IPS-15b (cell line): ENCODE data around the gene KCNF1.
"Not testable (repeated sequence)": the region's sequence is repeated elsewhere in the genome, so short reads cannot be mapped to it uniquely, and the experiment has no call there.

Experiments
- H3K27me3 ChIP-seq: one replicate; pipeline ENCODE4 v1.6.1; 2013; ENCODE audit warnings: low read length; ENCODE audit not compliant: control insufficient read depth, insufficient read depth
- H3K36me3 ChIP-seq: one replicate; pipeline ENCODE4 v1.6.1; 2013; ENCODE audit warnings: low read length; ENCODE audit not compliant: control insufficient read depth, insufficient read depth
- H3K4me1 ChIP-seq: one replicate; pipeline ENCODE4 v1.6.1; 2013; ENCODE audit warnings: mild to moderate bottlenecking, low read length; ENCODE audit not compliant: control insufficient read depth, insufficient read depth
- H3K4me3 ChIP-seq: one replicate; pipeline ENCODE4 v1.5.1; 2013; ENCODE audit warnings: low read depth, low read length
- H3K9ac ChIP-seq: one replicate; pipeline ENCODE4 v1.6.1; 2013; ENCODE audit warnings: low read depth, mild to moderate bottlenecking, low read length
- H3K9me3 ChIP-seq: one replicate; pipeline ENCODE4 v1.6.1; 2013; ENCODE audit warnings: mild to moderate bottlenecking, low read length; ENCODE audit not compliant: control insufficient read depth, insufficient read depth

Gene KCNF1

DNA sequence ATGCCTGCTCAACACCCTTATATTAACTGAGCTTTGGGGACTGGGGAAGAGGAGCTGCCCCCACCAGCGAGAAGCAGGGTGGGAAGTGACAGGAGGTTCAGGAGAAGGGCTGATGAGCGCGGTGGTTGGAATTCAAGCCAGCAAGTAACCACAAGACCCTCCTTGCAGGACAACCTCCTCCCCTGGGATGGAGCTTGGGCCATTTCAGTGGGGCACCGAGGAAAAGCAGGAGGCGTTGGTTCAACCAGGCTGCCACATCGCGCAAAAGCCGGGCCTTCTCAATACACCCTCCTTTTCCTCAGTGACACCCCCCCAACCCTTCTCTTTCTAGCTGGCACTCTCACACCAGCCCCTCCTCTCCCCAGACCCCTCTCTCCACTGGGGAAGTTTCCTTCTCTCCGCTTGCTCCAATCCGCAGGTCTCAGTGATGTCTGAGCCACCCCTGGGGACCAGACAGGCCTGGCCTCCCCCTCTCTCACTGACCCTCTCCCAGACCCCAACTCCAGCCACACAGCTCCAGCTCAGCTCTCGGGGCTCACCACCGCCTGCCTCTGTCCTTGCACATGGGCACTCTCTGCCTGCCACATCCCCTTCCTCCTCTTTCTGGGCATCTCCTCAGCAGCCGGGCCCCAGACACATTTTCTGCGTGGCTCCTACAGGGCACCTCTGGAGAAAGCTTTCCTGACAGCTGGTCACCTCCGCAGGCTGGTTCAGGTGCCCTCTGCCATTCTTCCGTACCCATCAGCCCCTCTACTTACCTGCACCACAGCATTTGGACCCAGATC is 44.5 kb downstream of the KCNF1 start:
- Histone ChIP-seq H3K9ac (no peak overlapping the region), H3K27me3 (no peaks in the 10 kb centered on the region), H3K36me3 (no peaks in the 10 kb centered on the region)

DNA sequence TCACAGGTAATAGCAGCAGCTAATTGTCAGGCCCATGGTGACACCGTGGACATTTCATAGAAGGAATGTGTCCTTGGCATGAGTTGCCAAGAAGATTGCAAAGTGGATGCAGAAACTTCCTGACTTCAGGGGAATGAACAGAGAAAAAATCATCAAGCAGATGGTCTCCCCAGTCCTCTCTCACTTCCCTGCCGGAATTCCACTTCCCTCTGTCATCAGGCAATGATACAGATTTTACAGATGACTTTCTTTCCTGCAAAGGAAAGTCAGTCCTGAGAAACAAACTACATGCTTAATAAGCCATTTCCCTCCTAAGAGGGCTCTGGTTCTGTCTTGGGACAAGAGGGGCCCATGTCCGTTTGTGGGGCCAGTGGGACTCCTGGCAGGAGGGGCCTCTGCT is 45.7 kb downstream of the KCNF1 start:
- no peak overlapping the region for H3K4me3 ChIP-seq
- no peaks in the 10 kb centered on the region for H3K9me3 ChIP-seq
- no peak overlapping the region for H3K9ac ChIP-seq
- no peaks in the 10 kb centered on the region for H3K27me3 ChIP-seq
- no peaks in the 10 kb centered on the region for H3K4me1 ChIP-seq
- H3K36me3 ChIP-seq = no peaks in the 10 kb centered on the region

More for the DNA sequence above, 44.5 kb downstream of the KCNF1 start:
- Histone ChIP-seq H3K4me3 (no peak overlapping the region), H3K4me1 (no peaks in the 10 kb centered on the region), H3K9me3 (no peaks in the 10 kb centered on the region)

DNA sequence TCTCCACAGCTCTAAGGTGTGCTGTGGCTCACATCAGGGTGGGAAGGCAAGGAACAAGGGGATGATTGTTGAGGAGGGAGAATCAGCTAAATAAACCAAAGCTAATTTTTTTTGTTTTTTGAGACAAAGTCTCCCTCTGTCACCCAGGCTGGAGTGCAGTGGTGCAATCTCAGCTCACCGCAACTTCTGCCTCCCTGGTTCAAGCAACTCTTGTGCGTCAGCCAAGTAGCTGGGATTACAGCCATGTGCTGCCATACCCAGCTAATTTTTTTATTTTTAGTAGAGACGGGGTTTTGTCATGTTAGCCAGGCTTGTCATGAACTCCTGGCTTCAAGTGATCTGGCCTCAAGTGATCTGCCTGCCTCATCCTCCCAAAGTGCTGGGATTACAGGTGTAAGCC is 46.7 kb downstream of the KCNF1 start:
- not testable (repeated sequence) for H3K4me3 ChIP-seq, H3K36me3 ChIP-seq, H3K4me1 ChIP-seq, H3K9me3 ChIP-seq, H3K9ac ChIP-seq, H3K27me3 ChIP-seq

DNA sequence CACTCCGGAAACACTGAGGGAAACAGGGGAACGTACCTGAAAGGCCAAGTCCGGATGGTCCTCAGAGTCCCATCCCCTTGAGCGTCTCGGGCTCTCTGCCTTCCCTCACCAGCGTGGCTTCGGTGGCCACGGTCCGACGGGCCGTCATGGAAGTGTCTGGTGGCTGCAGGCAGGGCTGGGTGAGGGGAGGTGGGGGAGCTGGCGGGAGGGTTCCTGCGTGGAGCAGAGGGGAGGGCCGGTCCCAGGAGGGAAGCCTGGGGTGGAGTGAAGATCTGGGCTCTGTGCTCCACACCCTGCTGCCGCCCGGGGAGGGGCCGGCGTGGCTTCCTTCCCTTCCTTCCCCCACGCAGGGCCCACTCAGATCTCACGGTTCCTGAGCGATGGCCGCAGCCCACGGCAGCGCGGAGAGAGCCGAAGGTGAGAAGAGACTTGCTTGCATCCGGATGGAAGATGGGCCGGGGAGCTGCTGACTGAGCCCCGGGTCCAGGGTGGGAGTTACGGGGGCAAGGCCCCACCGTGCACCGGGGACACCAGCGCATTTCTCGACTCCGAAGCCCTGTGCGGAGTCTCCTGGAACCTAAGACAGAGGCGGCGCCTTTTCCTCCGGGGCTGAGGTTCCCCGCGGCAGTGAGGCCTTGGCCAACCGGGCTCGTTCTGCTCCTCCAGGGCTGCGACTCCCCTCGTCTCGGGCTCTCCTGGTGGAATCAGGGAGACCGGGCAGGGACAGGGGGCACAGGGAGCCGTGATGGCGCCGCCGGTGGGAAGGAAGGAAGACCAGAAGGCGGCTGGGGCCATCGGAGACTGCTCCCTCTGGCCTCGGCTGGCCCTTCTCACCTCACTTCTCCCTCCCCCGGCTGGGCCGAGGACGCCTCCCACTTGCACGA is 49.1 kb downstream of the KCNF1 start:
- H3K27me3 ChIP-seq = no peaks in the 10 kb centered on the region
- H3K9ac ChIP-seq = no peak overlapping the region
- H3K36me3 ChIP-seq = no peaks in the 10 kb centered on the region
- H3K4me3 ChIP-seq = no peak overlapping the region
- no peaks in the 10 kb centered on the region for H3K9me3 ChIP-seq
- no peaks in the 10 kb centered on the region for H3K4me1 ChIP-seq

DNA sequence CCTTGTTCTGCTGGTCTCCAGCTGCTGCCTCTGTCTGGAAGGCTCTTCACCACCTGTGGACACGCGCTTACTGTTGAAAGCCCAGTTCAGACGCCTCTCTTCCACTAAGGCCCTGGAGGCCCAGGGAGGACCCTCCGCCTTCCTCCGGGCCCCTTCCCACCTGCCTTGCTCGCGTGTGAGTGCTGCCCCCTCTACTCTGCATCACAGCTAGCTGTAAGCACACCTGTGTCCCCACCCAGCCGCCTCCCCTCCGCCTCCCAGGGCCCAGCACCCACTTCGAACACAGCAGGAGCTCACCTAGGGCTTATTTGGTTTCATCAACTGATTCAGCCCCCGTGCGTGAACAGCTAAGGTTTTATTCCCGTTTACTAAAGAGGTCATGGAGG is 49.7 kb downstream of the KCNF1 start:
- Histone ChIP-seq H3K9ac (no peak overlapping the region), H3K36me3 (no peaks in the 10 kb centered on the region), H3K4me1 (no peaks in the 10 kb centered on the region), H3K9me3 (no peaks in the 10 kb centered on the region), H3K27me3 (no peaks in the 10 kb centered on the region), H3K4me3 (no peak overlapping the region)

DNA sequence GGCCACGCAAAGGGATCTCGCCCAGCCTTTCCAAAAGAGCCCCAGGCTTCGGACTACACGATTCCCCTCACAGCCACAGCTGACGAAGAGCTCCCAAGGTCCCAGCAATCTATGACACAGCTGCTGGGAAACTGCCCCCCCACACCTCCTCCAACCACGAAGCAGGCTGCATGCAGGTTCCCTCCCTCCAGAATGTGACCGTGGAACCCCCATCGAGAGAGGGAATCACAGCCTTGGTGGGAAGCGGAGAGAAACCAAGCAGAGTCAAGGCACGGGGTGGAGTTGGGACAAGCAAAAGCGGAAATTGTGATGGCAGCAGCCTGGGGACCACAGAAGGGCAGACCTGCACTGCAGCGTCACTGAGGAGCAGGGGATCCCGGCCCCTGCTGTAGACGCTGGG is 50.3 kb downstream of the KCNF1 start:
- H3K27me3 ChIP-seq = no peaks in the 10 kb centered on the region
- no peaks in the 10 kb centered on the region for H3K36me3 ChIP-seq
- no peaks in the 10 kb centered on the region for H3K9me3 ChIP-seq
- H3K4me1 ChIP-seq = no peaks in the 10 kb centered on the region
- H3K4me3 ChIP-seq = no peak overlapping the region
- H3K9ac ChIP-seq = no peak overlapping the region

DNA sequence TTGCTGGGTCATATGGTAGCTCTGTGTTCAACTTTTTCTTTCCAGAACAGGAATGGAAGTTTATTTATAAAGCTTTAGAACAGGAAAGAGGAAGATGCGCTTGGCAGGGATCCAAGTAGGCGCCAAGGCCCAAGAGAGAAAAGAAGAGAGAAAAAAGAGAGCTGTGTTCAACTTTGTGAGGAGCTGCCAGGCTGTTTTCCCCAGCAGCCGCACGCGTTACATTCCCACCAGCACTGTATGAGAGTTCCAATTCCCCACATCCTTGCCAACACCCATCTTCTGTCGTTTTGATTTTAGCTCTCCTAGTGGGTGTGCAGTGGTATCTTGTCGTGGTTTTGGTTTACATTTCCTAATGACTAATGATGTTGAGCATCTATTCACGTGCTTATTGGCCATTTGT is 51.4 kb downstream of the KCNF1 start:
- no peaks in the 10 kb centered on the region for H3K27me3 ChIP-seq
- H3K4me3 ChIP-seq = no peak overlapping the region
- no peaks in the 10 kb centered on the region for H3K4me1 ChIP-seq
- H3K9me3 ChIP-seq = no peaks in the 10 kb centered on the region
- H3K9ac ChIP-seq = no peak overlapping the region
- H3K36me3 ChIP-seq = no peaks in the 10 kb centered on the region
